ENCODE results near the gene PTAR1. TPM values are rescaled to one million over a fixed set of nuclear protein-coding genes. Genes with fewer than 3 reads are reported as not detected.

PTAR1 gene
- total and polyA plus RNA-seq, 10 of the 15 experiments (the other 5 are each of a cell fraction or from before 2014, with no cell fraction given) = 4.9 to 27.6 (median 14.2) TPM

- no peak overlapping the region for H3K4me3 ChIP-seq
- in situ Hi-C loops (cut with MboI) (loop anchor here (10.0 kb wide), 1 partner anchor 203 kb away; no protein-coding TSS in a partner anchor), intact Hi-C loops (cut with micrococcal nuclease; ENCODE audit: unreplicated experiment) (loop anchor here (5.0 kb wide), 1 partner anchor 249 kb away; no protein-coding TSS in a partner anchor)
- CTCF ChIA-PET = interaction anchor here (1.0 to 2.4 kb wide), 3 partner anchors 63 to 248 kb away, joined by 3 to 15 read pairs (median 3); no protein-coding TSS in a partner anchor
- no peaks in the 10 kb centered on the region for H3K4me1 ChIP-seq (ENCODE audit: control insufficient read depth, insufficient read depth, low read length)
- WGBS (ENCODE audit: insufficient coverage, insufficient replicate concordance, low lambda C conversion rate, missing lambda C conversion rate) = 74% methylated on average over 15 of the region's 15 CpGs
- H3K36me3 ChIP-seq (ENCODE audit: control insufficient read depth in 2 of 2, insufficient read depth in 2 of 2, low read length in 1 of 2) = no peaks in the 10 kb centered on the region
- no peak overlapping the region for H3K27ac ChIP-seq (ENCODE audit: control insufficient read depth, insufficient read depth)
- no TSS peak for BruUV-seq (replicated peaks)
- H2AFZ ChIP-seq (ENCODE audit: control insufficient read depth, low read depth, low read length) = no peak overlapping the region
- TF ChIP-seq ZBED1 (IDR thresholded peaks at IDR 0.05; ENCODE audit: borderline replicate concordance) = no peak
- no peak for TF ChIP-seq SMARCA5 (IDR thresholded peaks at IDR 0.05)
- TF ChIP-seq RAD51 (IDR thresholded peaks at IDR 0.05) = no peak
- TF ChIP-seq ZBTB4 (CRISPR knock-in tag; IDR thresholded peaks at IDR 0.05) = no peak
- no peak for TF ChIP-seq STAT1 (conservative IDR thresholded peaks at IDR 0.05)
- TF ChIP-seq EGR1 (IDR thresholded peaks at IDR 0.05; ENCODE audit: borderline replicate concordance in 1 of 2, low read depth in 2 of 2, low read length in 2 of 2) = no peak
- H4K20me1 ChIP-seq (ENCODE audit: control insufficient read depth, insufficient read depth) = no peaks in the 10 kb centered on the region
- SMC1A ChIA-PET (ENCODE audit: uncharacterized antibody, unreplicated experiment) = no interaction called here
- no peak for DNase-seq (ENCODE audit: low read depth, low spot score)
- no peak overlapping the region for H3K4me2 ChIP-seq (ENCODE audit: control insufficient read depth, insufficient read depth)
- no peaks in the 10 kb centered on the region for H3K9me3 ChIP-seq (replicated peaks; ENCODE audit: control insufficient read depth, insufficient read depth, low read length)
- ATAC-seq = no peak
- no peaks in the 10 kb centered on the region for H3K79me2 ChIP-seq (ENCODE audit: control insufficient read depth, insufficient read depth, low read length)
- no peak for FAIRE-seq
- H3K27me3 ChIP-seq (replicated peaks in 1 of 2; ENCODE audit: control insufficient read depth in 2 of 2, insufficient read depth in 2 of 2, low read length in 1 of 2) = peaks cover 4 to 6% of the 10 kb centered on the region in 2 experiments
- POLR2A ChIA-PET = no interaction called here
- H3K9ac ChIP-seq (ENCODE audit: control insufficient read depth, insufficient read depth, low read length) = no peak overlapping the region
- RAD21 ChIA-PET (ENCODE audit: unreplicated experiment) = interaction anchor here (1.5 kb wide), 1 partner anchor 248 kb away, joined by 4 read pairs; no protein-coding TSS in a partner anchor
Observed at GRCh38 chr9:69671311-69671878, 88.4 kb downstream of the PTAR1 start.
